ENCODE measurements around the gene TEAD4. TPM values are rescaled to one million over a fixed set of nuclear protein-coding genes. Genes with fewer than 3 reads are reported as not detected.

The TEAD4 gene
- total and polyA plus RNA-seq, 3 donors from 2014 or later = 9.7 to 16.1 (median 10.9) TPM

GRCh38 chr12:2973566-2973965 is 14.4 kb downstream of the TEAD4 start:
- intact Hi-C loops (cut with DNase I; ENCODE audit: low total_unique reads) = no loop called here
- Histone ChIP-seq H3K4me3 (no peak overlapping the region), H3K4me1 (no peaks in the 10 kb centered on the region), H3K27me3 (no peaks in the 10 kb centered on the region), H3K9me3 (no peaks in the 10 kb centered on the region), H3K27ac (no peak overlapping the region), H3K36me3 (ENCODE audit: low read depth, missing control alignments) (no peaks in the 10 kb centered on the region)
- DNase-seq = no peak
- 87 to 95% methylated on average over 7 to 9 of the region's 9 CpGs for WGBS, 2 donors
- TF ChIP-seq POLR2A (IDR thresholded peaks at IDR 0.05) (no peak), CTCF (IDR thresholded peaks at IDR 0.05) (no peak)

GRCh38 chr12:2974560-2974971 is 15.4 kb downstream of the TEAD4 start:
- Histone ChIP-seq H3K36me3 (ENCODE audit: low read depth, missing control alignments) (no peaks in the 10 kb centered on the region), H3K27ac (no peak overlapping the region), H3K4me3 (no peak overlapping the region), H3K4me1 (no peaks in the 10 kb centered on the region), H3K9me3 (no peaks in the 10 kb centered on the region), H3K27me3 (no peaks in the 10 kb centered on the region)
- no peak for DNase-seq
- 38 to 59% methylated on average over 6 to 10 of the region's 10 CpGs for WGBS, 2 donors
- intact Hi-C loops (cut with DNase I; ENCODE audit: low total_unique reads) = no loop called here
- TF ChIP-seq CTCF (IDR thresholded peaks at IDR 0.05) = no peak
- no peak for TF ChIP-seq POLR2A (IDR thresholded peaks at IDR 0.05)

- no peak for TF ChIP-seq POLR2A (IDR thresholded peaks at IDR 0.05)
- no peak for TF ChIP-seq CTCF (IDR thresholded peaks at IDR 0.05)
- WGBS, 2 donors = 78% methylated on average over 6 of the region's 6 CpGs; no CpG with 5 or more reads in 1 of the 2 donors
- H3K27ac ChIP-seq = no peak overlapping the region
- no peak for DNase-seq
- H3K27me3 ChIP-seq = no peaks in the 10 kb centered on the region
- no peaks in the 10 kb centered on the region for H3K9me3 ChIP-seq
- no peak overlapping the region for H3K4me3 ChIP-seq
- no peaks in the 10 kb centered on the region for H3K4me1 ChIP-seq
- H3K36me3 ChIP-seq (ENCODE audit: low read depth, missing control alignments) = no peaks in the 10 kb centered on the region
- intact Hi-C loops (cut with DNase I; ENCODE audit: low total_unique reads) = no loop called here
These were observed 17.4 kb downstream of the TEAD4 start for GRCh38 chr12:2976581-2976996.

- no peaks in the 10 kb centered on the region for H3K36me3 ChIP-seq (ENCODE audit: low read depth, missing control alignments)
- no peak overlapping the region for H3K27ac ChIP-seq
- peaks cover 4% of the 10 kb centered on the region for H3K4me1 ChIP-seq
- WGBS, 2 donors = 93 to 98% methylated on average over 5 of the region's 5 CpGs
- intact Hi-C loops (cut with DNase I; ENCODE audit: low total_unique reads) = no loop called here
- no peaks in the 10 kb centered on the region for H3K27me3 ChIP-seq
- DNase-seq = no peak
- H3K9me3 ChIP-seq = no peaks in the 10 kb centered on the region
- no peak overlapping the region for H3K4me3 ChIP-seq
- TF ChIP-seq CTCF (IDR thresholded peaks at IDR 0.05) (no peak), POLR2A (IDR thresholded peaks at IDR 0.05) (no peak)
These were observed 18.6 kb downstream of the TEAD4 start for GRCh38 chr12:2977776-2978175.

GRCh38 chr12:2979806-2980205 is 20.6 kb downstream of the TEAD4 start:
- no peak for DNase-seq
- H3K4me3 ChIP-seq = no peak overlapping the region
- TF ChIP-seq CTCF (IDR thresholded peaks at IDR 0.05) = no peak
- no peak for TF ChIP-seq POLR2A (IDR thresholded peaks at IDR 0.05)
- H3K27ac ChIP-seq = no peak overlapping the region
- H3K27me3 ChIP-seq = no peaks in the 10 kb centered on the region
- H3K36me3 ChIP-seq (ENCODE audit: low read depth, missing control alignments) = no peaks in the 10 kb centered on the region
- H3K9me3 ChIP-seq = no peaks in the 10 kb centered on the region
- peaks cover 4% of the 10 kb centered on the region for H3K4me1 ChIP-seq
- WGBS, 2 donors = 91 to 95% methylated on average over 4 of the region's 4 CpGs
- intact Hi-C loops (cut with DNase I; ENCODE audit: low total_unique reads) = no loop called here
